ENCODE data around the gene EPB41L4B.
"Not testable (repeated sequence)": the region's sequence is repeated elsewhere in the genome, so short reads cannot be mapped to it uniquely, and the experiment has no call there.

The EPB41L4B gene

DNA sequence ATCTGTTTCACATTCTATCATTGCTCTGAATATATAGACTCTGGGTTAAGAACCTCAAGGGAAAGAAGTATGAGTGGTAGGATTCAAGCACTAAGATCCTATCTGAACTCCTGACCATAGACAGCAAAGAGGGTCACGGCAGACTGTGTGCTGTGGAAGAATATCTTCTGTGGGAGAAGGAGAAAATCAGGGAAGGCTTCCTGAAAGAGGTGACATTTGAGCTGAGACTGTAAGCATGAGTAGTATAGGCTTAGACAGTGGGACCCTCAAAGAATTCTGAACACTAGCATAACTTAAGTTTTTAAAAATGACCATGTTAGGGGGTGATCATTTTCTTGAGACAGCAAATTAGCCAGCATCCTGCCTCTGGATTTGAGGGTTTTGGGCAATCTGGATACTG lies 157.7 kb downstream of the EPB41L4B start:
- no peak for DNase-seq (ENCODE audit: low read depth in 2 of 2)

DNA sequence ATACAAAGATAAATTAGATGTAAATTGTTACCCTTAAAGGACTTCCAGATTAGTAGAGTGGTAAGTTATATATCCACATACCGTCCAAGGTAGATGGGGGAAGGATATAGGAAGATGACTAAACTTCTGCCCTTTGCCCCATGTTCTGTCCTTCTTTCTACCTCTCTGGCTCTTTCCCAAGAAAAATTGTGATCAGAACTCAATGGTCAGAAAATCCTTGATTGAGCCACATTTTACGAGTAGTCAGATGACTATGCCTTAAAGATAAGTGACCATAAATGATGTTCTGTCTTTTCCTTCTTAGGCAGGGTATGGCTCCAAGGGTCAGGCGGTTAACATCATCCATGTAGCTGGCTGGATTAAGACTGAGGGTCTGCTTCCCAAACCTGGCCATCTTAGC lies 158.2 kb downstream of the EPB41L4B start:
- no peak for DNase-seq (ENCODE audit: low read depth in 2 of 2)

GRCh38 chr9:109161471-109161870 lies 159.4 kb downstream of the EPB41L4B start:
- no peak for DNase-seq (ENCODE audit: low read depth in 2 of 2)

GRCh38 chr9:109159583-109159982 lies 161.3 kb downstream of the EPB41L4B start:
- no peak for DNase-seq (ENCODE audit: low read depth in 2 of 2)

DNA sequence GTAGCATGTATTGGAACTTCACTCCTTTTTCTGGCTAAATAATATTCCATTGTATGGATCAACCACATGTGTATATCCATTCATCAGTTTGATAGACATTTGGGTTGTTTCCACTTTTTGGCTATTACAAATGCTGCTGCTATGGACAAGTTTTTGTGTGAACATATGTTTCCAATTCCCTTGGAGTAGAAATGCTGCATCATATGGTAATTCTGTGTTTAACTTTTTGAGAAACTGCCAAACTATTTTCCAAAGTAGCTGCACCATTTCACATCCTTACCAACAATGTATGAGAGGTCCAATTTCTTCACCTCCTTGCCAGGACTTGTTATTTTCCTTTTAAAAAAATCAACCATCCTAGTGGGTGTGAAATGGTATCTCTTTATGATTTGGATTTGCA lies 162.2 kb downstream of the EPB41L4B start:
- DNase-seq (ENCODE audit: low read depth in 2 of 2), result no peak

GRCh38 chr9:109156708-109157107 lies 164.2 kb downstream of the EPB41L4B start:
- no peak for DNase-seq (ENCODE audit: low read depth in 2 of 2)

GRCh38 chr9:109150925-109151545 lies 169.8 kb downstream of the EPB41L4B start:
- no peak for DNase-seq (ENCODE audit: low read depth in 2 of 2)

GRCh38 chr9:109149722-109150121 lies 171.1 kb downstream of the EPB41L4B start:
- no peak for DNase-seq (ENCODE audit: low read depth in 2 of 2)

DNA sequence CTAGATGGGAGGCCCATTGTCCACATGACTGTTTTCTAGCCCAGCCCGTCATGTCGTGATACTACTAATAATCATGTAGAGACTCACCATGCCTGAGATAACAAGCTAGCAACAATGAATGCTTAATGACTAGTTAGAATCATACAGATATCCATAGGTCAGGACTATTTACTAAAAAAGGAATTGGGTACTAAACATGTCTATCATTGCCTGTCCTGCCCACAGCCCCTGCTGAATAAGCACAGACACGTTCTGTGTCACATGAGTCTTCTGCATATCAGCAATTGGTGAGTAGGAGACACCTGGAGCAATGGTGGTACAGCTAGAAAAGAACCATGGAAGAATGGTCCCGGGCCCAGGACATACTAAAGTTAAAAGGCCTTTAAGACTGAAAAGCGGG lies 171.8 kb downstream of the EPB41L4B start:
- no peak for DNase-seq (ENCODE audit: low read depth in 2 of 2)

- DNase-seq (ENCODE audit: low read depth in 2 of 2), result no peak
Measured at GRCh38 chr9:109145051-109145450, 175.8 kb downstream of the EPB41L4B start.

GRCh38 chr9:109143881-109144562 lies 176.8 kb downstream of the EPB41L4B start:
- no peak for DNase-seq (ENCODE audit: low read depth in 2 of 2)

GRCh38 chr9:109141375-109141774 lies 179.5 kb downstream of the EPB41L4B start:
- no peak for DNase-seq (ENCODE audit: low read depth in 2 of 2)

GRCh38 chr9:109139851-109140250 lies 181.0 kb downstream of the EPB41L4B start:
- no peak for DNase-seq (ENCODE audit: low read depth in 2 of 2)

GRCh38 chr9:109138421-109138820 lies 182.4 kb downstream of the EPB41L4B start:
- no peak for DNase-seq (ENCODE audit: low read depth in 2 of 2)

DNA sequence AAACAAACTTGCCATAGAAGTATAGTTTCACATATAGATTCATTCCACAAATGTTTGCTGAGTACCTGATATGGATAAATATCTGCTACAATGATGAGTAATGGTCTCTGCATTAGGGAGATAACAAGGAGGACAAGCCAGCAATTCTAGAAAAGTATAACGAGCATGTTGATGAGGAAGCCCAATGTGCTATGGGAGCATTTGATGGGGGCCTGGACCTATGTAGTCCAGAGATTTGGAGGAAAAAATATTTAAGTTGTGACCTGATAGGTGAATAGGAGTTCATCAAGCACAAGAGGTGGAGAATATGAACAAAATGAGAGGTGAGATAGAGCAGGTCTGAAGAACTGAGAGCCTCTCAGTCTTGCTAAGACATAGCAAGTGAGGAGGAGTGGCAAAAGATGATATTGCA lies 186.7 kb downstream of the EPB41L4B start:
- no peak for DNase-seq (ENCODE audit: low read depth in 2 of 2)

- no peak for DNase-seq (ENCODE audit: low read depth in 2 of 2)
Measured at GRCh38 chr9:109133533-109133932, 187.3 kb downstream of the EPB41L4B start.

DNA sequence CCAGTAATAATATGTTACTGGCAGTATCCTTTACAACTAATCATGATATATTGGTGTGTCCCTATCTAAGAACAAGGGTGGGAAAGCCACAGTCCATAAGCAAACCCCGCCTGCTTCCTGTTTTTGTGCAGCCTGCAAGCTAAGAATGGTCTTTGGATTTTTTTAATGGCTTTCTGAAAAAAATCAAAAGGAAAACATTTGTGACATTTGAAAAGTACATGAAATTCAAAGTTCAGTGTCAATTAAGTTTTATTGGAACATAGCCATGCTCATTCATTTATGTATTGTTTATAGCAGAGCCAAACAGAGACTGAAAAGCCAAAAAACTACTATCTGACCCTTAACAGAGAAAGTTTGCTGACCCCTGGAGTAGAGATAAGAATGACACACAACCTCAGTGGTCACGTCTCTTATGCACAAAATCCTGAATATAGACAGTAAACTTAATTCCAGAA lies 188.3 kb downstream of the EPB41L4B start:
- DNase-seq (ENCODE audit: low read depth in 2 of 2), result no peak

DNA sequence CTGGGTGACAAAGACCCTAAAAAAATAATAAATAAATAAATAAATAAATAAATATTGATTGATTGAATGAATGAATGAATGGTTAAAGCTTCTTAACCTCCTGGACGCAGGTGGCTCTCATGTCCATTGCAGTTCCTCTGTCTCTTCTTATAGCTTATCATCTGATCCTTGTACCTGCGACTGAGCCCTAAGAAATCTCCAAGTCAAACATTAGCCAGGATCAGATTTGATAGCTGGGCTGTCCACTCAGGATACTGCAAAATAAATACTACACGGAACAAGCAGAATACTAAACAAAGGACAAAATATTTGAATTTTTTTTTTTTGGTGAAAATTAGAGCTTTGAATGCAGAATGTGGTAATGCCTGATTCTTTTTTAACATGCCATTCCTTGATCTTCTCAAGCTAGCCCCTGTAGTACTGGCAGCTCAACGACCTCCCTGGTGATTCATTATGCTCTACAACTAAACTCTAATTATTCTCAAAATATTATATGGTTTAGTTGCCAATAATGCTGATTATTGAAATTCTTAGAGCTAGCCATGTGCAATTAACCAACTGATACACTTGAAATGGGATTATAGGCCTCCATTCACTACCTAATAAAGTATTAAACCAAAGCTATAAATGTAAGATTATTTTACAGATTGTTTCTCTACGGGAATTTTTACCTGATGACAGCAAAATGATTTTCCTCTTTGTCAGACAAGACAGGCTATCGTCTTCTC lies 191.2 kb downstream of the EPB41L4B start:
- DNase-seq (ENCODE audit: low read depth in 2 of 2), result no peak

GRCh38 chr9:109126671-109127070 lies 194.2 kb downstream of the EPB41L4B start:
- not testable (repeated sequence) for DNase-seq (ENCODE audit: low read depth in 2 of 2)

DNA sequence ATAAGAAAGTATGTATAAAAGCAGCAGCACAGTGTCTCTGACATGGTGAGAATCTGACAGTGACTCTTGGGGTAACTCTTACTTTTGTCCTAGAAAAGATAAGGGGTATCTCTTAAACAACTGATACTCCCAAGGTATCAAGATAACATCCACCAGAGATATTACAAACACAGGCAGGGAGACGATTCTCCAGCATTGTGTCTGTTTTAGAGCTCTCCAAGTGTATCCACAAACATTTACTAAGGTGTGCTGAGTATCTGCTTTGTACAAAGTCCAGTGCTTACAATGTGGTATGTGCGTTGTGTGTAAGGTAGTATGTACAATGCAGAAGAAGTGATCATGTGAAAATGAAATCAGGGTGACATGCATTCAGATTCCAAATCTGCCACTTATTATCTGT lies 196.7 kb downstream of the EPB41L4B start:
- no peak for DNase-seq (ENCODE audit: low read depth in 2 of 2)

DNA sequence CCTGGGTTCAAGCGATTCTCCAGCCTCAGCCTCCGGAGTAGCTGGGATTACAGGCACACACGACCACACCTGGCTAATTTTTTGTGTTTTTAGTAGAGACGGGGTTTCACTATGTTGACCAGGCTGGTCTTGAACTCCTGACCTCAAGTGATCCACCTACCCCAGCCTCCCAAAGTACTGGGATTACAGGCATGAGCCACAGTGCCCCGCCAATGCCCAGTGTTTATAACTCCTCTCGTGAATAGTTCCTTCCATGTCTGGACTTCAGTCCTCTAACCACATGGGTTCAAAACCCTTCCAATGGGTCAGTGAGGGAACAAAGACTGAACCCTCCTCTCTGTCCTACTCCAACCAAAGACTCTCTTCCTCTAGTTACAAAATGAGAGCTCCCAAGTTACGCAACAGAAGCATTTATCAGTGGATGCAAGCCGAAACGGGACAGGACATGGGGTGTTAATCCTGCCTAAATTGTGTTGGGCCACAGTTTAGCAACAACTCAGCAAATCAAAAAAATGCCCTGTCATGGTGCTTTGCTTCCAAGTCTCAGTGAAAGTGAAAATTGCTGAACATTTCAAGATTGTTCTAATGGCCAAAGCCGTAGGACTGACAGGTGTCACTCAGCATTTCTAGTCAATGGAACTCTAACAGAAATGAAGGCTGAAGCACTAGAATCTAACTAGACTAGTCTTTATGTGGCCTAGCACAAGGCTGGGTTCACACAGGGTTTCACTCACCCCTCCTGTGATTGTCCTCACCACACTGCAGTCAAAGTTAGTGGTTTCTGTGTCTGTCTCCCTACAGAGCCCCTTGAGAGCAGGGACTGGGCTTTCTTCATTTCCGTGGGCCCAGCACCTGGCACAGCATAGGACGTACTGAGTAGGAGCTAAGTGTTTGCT lies 197.9 kb downstream of the EPB41L4B start:
- no peak for DNase-seq (ENCODE audit: low read depth in 2 of 2)
